BLaER1 (cell line): ENCODE data around the gene ZXDC.

Source experiments
- H3K27ac ChIP-seq: shearing (Covaris generic); formaldehyde crosslinking; 2 replicates; pipeline ENCODE4 v1.8.1; 2022
- H3K27me3 ChIP-seq: shearing (Covaris generic); formaldehyde crosslinking; 2 replicates; pipeline ENCODE4 v1.8.1; 2022
- H3K36me3 ChIP-seq: shearing (Covaris generic); formaldehyde crosslinking; 2 replicates; pipeline ENCODE4 v1.8.1; 2022
- H3K4me1 ChIP-seq: shearing (Covaris generic); formaldehyde crosslinking; 2 replicates; pipeline ENCODE4 v1.8.1; 2022
- H3K4me2 ChIP-seq: shearing (Covaris generic); formaldehyde crosslinking; 2 replicates; pipeline ENCODE4 v1.8.1; 2022
- H3K4me3 ChIP-seq: shearing (Covaris generic); formaldehyde crosslinking; 2 replicates; pipeline ENCODE4 v1.8.1; 2022
- H3K9ac ChIP-seq: shearing (Covaris generic); formaldehyde crosslinking; 2 replicates; pipeline ENCODE4 v1.8.1; 2022
- H3K9me3 ChIP-seq: shearing (Covaris generic); formaldehyde crosslinking; 2 replicates; pipeline ENCODE4 v1.8.1; 2022
- H4K20me1 ChIP-seq: shearing (Covaris generic); formaldehyde crosslinking; 2 replicates; pipeline ENCODE4 v1.8.1; 2022
- Cebpa-rat ChIP-seq: shearing (Covaris generic); IDR thresholded peaks from 2 replicates; pipeline ENCODE4 v1.8.1; 2022

Gene ZXDC

DNA sequence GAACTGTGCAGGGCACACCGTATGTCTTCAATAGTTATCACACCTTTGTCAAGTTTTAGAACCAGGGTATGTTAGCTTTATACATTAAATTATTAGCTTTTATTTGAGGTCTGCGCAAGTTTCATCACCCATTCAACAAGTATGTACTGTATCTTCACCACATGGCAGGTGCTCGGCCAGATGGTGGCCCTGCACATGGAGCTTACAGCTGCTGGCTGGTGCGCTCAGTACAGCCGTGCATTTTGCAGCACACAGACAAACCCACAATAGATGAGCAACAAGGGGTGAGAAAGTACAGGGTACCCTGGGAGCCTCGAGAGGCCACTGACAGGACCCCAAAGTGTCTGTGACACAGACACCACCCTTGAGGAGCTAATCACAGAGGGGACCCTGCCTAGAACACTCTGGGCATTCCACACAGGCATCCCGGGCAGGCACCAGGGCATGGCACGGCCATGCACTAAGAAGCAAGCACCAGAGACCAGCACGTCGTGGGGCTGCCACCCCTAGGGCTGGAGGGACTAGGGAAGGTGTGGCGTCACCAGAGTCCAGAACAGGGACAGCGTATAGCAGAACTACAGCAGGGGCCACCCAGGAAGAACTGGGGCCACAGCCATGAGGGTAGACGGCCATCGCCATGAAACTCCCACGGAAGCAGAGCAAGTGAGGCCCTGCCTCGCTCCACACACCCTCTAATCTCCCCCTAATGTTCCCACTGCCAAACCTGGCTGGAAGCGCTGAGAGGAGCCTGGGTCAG, 27.4 kb downstream of the ZXDC start:
- H3K4me2 ChIP-seq = no peak overlapping the region
- peaks cover 80% of the 10 kb centered on the region for H4K20me1 ChIP-seq
- TF ChIP-seq Cebpa-rat = no peak
- H3K36me3 ChIP-seq = peaks cover 70% of the 10 kb centered on the region
- H3K27ac ChIP-seq = no peak overlapping the region
- no peak overlapping the region for H3K9ac ChIP-seq
- H3K27me3 ChIP-seq = no peaks in the 10 kb centered on the region
- H3K4me1 ChIP-seq = no peaks in the 10 kb centered on the region
- H3K9me3 ChIP-seq = no peaks in the 10 kb centered on the region
- H3K4me3 ChIP-seq = no peak overlapping the region

DNA sequence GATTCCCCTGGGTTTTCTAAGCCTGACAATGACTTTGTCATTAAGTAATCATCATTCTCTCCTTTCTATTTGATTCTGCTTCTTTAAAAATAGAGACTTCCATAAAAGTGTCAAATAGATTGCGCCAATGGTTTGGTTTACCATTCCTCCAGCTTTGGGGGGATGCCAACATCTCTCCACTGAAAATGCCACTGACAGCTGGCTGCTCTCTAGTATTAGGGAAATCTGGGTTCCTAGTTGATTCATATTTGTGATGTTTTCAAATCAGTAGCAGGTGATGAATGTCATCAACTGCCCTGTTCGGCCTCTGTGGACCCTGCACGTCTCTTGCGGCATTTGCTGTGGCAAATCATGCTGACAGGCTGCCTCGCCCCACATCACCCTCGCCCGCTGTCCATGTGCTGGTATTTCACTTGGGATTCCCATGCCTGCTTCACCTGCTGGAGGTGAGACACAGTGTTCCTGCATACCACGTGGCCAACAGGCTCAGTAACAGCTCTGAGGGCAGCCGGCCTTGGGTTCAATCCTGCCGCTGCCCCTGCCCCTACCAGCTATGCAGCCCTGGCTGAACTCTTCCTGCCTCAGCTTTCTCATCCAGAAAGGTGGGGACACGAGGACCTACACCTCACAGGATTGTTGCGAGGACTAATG, 28.1 kb downstream of the ZXDC start:
- H3K9ac ChIP-seq = no peak overlapping the region
- no peak overlapping the region for H3K4me2 ChIP-seq
- H3K4me1 ChIP-seq = no peaks in the 10 kb centered on the region
- H3K27ac ChIP-seq = no peak overlapping the region
- no peaks in the 10 kb centered on the region for H3K9me3 ChIP-seq
- peaks cover 73% of the 10 kb centered on the region for H4K20me1 ChIP-seq
- no peak for TF ChIP-seq Cebpa-rat
- no peaks in the 10 kb centered on the region for H3K27me3 ChIP-seq
- H3K4me3 ChIP-seq = no peak overlapping the region
- peaks cover 67% of the 10 kb centered on the region for H3K36me3 ChIP-seq

DNA sequence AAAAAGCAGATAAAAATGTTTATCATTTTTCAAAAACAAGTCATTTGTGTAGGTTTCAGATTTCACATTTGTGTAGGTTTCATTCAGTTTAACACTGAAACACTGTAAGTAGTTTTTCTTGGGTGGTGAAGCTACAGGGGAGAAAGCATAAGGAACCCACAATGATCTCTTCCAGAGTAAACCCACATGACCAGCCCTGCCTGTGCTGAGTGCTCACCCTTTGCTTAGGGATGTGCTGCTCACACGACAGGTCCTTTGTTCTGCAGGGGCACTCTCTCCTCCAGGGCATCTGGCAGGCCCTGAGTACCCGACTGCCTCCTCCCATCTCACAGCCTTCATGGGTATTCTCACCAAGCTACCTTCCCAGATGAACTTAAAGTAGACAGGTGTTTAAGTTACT, 28.9 kb downstream of the ZXDC start:
- no peak overlapping the region for H3K9ac ChIP-seq
- H4K20me1 ChIP-seq = peaks cover 65% of the 10 kb centered on the region
- H3K27ac ChIP-seq = no peak overlapping the region
- no peaks in the 10 kb centered on the region for H3K9me3 ChIP-seq
- H3K4me1 ChIP-seq = no peaks in the 10 kb centered on the region
- no peak overlapping the region for H3K4me2 ChIP-seq
- H3K27me3 ChIP-seq = no peaks in the 10 kb centered on the region
- no peak for TF ChIP-seq Cebpa-rat
- no peak overlapping the region for H3K4me3 ChIP-seq
- H3K36me3 ChIP-seq = peaks cover 60% of the 10 kb centered on the region

DNA sequence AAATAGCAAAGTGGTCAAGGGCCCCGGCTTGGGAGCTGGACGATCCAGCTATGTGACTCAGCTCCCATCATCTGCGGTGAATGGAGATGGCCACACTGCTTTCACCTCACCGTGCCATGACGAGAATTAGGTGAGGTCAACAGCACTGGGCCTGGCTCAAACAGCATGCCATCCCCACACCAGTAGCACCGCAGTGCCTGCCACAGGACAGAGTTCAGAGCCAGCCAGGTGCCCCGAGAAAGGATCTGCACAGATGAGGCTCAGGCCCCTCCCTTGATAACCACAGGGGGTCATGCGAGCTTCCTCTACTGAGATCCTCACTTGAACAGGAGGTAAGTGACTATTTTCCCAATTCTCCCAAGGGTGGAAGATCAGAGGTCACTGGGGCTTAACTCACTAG, 29.4 kb downstream of the ZXDC start:
- H3K4me2 ChIP-seq = no peak overlapping the region
- no peak overlapping the region for H3K4me3 ChIP-seq
- H3K27me3 ChIP-seq = no peaks in the 10 kb centered on the region
- H3K9me3 ChIP-seq = no peaks in the 10 kb centered on the region
- no peak overlapping the region for H3K27ac ChIP-seq
- H3K4me1 ChIP-seq = no peaks in the 10 kb centered on the region
- H4K20me1 ChIP-seq = peaks cover 60% of the 10 kb centered on the region
- H3K9ac ChIP-seq = no peak overlapping the region
- H3K36me3 ChIP-seq = peaks cover 59% of the 10 kb centered on the region
- no peak for TF ChIP-seq Cebpa-rat

DNA sequence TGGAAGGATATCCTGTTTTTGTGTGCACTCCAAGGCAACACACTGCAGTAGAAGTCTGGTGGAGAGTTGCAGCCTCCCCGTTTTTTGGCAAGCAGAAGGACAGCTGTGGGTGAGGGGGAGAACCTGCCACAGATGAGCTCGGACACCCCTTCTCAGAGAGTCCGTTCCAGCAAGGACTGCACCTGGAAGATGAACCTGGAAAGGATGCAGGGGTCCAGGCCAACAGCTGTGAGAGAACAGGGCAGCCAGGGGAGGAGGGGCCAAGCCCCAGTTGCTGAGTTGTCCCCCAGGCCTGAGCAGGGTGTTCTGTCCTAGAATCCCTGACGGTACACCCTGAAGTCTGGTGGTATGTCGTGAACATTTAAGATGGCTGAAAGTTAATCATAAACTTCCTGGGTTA, 30.2 kb downstream of the ZXDC start:
- Histone ChIP-seq H4K20me1 (peaks cover 52% of the 10 kb centered on the region), H3K9ac (no peak overlapping the region), H3K36me3 (peaks cover 59% of the 10 kb centered on the region), H3K9me3 (no peaks in the 10 kb centered on the region), H3K4me2 (no peak overlapping the region), H3K4me1 (no peaks in the 10 kb centered on the region), H3K4me3 (no peak overlapping the region), H3K27me3 (no peaks in the 10 kb centered on the region), H3K27ac (no peak overlapping the region)
- no peak for TF ChIP-seq Cebpa-rat

DNA sequence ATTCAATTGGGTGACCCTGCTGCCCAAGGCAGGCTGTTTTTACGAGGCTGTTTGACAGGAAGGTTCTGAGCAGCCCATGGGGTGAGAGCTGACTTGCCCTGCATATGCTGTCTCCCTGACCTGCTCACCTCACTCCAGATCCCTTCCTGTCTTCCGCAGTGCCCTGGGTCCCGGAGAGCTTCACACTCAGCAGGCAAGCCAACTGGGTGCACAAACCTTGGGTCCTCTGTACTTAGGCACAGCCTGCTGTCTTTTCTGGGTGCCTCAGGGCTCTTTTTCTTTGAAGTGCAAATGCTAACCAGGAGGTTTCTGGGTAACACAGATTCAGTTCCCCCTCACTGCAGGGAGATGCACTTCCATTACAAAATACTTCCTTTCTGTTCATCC, 32.8 kb downstream of the ZXDC start:
- no peak for TF ChIP-seq Cebpa-rat
- Histone ChIP-seq H3K9me3 (no peaks in the 10 kb centered on the region), H3K36me3 (peaks cover 59% of the 10 kb centered on the region), H3K9ac (no peak overlapping the region), H3K27me3 (no peaks in the 10 kb centered on the region), H3K4me2 (no peak overlapping the region), H3K4me1 (no peaks in the 10 kb centered on the region), H3K27ac (no peak overlapping the region), H3K4me3 (no peak overlapping the region), H4K20me1 (peaks cover 26% of the 10 kb centered on the region)

DNA sequence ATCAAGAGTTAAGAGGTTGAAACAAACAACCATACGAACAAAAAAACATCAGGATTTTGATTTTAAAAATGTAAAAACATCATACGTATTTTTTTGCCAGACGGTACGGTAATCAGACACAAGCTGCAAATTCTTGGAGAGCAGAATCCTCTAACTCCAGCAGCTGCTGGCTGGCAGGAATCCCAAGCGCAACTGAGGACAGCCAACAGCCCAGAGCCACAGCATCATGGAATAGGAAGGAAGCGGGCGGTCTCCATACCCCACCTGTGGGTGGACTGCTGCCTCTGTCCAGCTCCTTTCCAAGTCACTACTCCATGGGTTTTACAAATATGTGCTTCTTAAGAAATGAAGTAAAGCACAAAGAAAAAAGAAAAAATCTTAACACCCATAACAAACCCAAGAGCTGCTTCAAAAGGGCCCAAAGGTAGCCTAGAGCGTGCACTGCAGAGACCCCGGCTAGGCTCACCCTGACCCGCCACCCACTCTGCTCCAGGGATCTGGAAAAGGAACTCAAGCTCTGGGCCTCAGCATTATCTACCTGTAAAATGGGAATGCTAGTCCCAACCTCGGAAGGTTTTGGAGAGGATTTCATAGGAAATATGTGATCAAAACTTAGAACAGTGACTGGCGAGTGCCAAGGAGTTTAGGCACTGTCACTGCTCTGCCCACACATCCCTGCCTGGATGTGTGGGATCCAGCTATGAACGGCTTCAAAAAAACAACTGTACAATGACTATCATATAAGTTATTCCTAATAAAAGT, 33.4 kb downstream of the ZXDC start:
- H3K27ac ChIP-seq = no peak overlapping the region
- H3K36me3 ChIP-seq = peaks cover 63% of the 10 kb centered on the region
- H3K27me3 ChIP-seq = no peaks in the 10 kb centered on the region
- H3K4me2 ChIP-seq = no peak overlapping the region
- H3K9me3 ChIP-seq = no peaks in the 10 kb centered on the region
- H3K4me3 ChIP-seq = no peak overlapping the region
- peaks cover 22% of the 10 kb centered on the region for H4K20me1 ChIP-seq
- TF ChIP-seq Cebpa-rat = no peak
- no peaks in the 10 kb centered on the region for H3K4me1 ChIP-seq
- no peak overlapping the region for H3K9ac ChIP-seq

DNA sequence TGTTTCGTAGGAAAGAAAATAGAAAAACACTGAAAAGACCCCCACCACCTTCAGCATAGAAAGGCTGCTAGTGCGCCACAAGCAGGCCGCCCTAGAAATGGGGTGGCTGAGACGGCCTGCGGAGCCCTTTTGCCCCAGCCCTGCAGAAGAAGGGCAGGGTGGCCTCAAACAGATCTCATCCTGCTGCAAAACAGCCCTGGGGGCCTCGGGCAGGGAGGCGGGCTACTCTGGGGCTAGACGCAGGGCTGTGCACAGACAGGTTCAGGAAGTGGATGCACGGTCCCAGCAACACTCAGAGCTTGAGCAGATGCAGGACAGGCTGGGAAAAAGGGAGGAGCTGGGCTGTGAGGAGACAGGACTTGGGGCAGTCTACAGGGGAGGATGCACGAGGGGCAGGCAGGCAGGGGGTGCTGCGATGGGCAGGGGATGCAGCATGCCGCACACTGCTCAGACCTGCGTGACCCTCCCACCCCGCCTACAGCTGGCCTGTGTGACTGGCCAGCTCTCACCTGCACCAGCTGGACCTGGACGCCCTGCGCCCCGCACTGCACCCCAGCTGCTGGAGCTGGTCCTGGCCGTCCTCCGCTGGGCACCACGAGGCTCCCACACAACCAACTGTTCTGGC, 34.3 kb downstream of the ZXDC start:
- Histone ChIP-seq H3K4me3 (no peak overlapping the region), H3K9me3 (no peaks in the 10 kb centered on the region), H4K20me1 (peaks cover 15% of the 10 kb centered on the region), H3K9ac (no peak overlapping the region), H3K27me3 (no peaks in the 10 kb centered on the region), H3K36me3 (peaks cover 73% of the 10 kb centered on the region), H3K27ac (no peak overlapping the region), H3K4me2 (no peak overlapping the region), H3K4me1 (no peaks in the 10 kb centered on the region)
- TF ChIP-seq Cebpa-rat = no peak

DNA sequence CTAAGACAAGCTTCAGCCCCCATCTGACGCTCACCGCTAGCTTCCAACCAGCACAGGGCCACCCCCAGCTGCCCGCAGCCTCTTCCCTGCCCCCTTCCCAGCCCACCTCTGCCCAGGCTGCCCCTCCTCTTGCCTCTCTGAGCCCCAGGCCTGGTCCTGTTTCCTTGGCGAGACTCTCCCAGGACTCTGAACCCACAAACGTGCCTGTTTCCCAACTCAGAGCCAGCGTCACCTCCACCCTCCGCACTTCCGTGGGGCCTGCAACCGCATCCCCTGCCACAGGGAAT, 35.0 kb downstream of the ZXDC start:
- no peaks in the 10 kb centered on the region for H3K4me1 ChIP-seq
- peaks cover 73% of the 10 kb centered on the region for H3K36me3 ChIP-seq
- H3K27ac ChIP-seq = no peak overlapping the region

More for the DNA sequence above, 35.0 kb downstream of the ZXDC start:
- no peak for TF ChIP-seq Cebpa-rat
- Histone ChIP-seq H3K9ac (no peak overlapping the region), H3K4me3 (no peak overlapping the region), H3K4me2 (no peak overlapping the region), H3K27me3 (no peaks in the 10 kb centered on the region), H4K20me1 (peaks cover 8% of the 10 kb centered on the region), H3K9me3 (no peaks in the 10 kb centered on the region)
